GM23248 (cell line): ENCODE results near the gene RASSF3. TPM values are rescaled to one million over a fixed set of nuclear protein-coding genes. Genes with fewer than 3 reads are reported as not detected.

ENCODE experiments used
- DNase-seq: peaks from one replicate; pipeline ENCODE4 v3.0.0-alpha.2; 2015
- H2AFZ ChIP-seq: fragments of 200-600 bp; sonication (generic); 2 replicates; pipeline ENCODE4 v1.6.1; 2016; ENCODE audit warnings: antibody characterized with exemption
- H3F3A ChIP-seq: fragments of 200-600 bp; sonication (generic); 2 replicates; pipeline ENCODE4 v1.6.1; 2016; ENCODE audit warnings: mild to moderate bottlenecking, antibody characterized with exemption, mixed run types; ENCODE audit not compliant: insufficient read depth
- H3K27ac ChIP-seq: fragments of 200-600 bp; sonication (generic); 2 replicates; pipeline ENCODE4 v1.5.1; 2016; ENCODE audit warnings: mild to moderate bottlenecking
- H3K27me3 ChIP-seq: fragments of 200-600 bp; sonication (generic); replicated peaks from 2 replicates; pipeline ENCODE4 v1.6.1; 2016; ENCODE audit warnings: mild to moderate bottlenecking; ENCODE audit not compliant: insufficient read depth
- H3K36me3 ChIP-seq: fragments of 200-600 bp; sonication (generic); 2 replicates; pipeline ENCODE4 v1.6.1; 2016; ENCODE audit warnings: low read depth, mild to moderate bottlenecking
- H3K4me1 ChIP-seq: fragments of 200-600 bp; sonication (generic); 2 replicates; pipeline ENCODE4 v1.6.1; 2016; ENCODE audit warnings: mild to moderate bottlenecking; ENCODE audit not compliant: insufficient read depth
- H3K4me2 ChIP-seq: fragments of 200-600 bp; sonication (generic); one replicate; pipeline ENCODE4 v1.6.1; 2016; ENCODE audit warnings: mild to moderate bottlenecking; ENCODE audit not compliant: unreplicated experiment
- H3K4me3 ChIP-seq: fragments of 200-600 bp; sonication (generic); 2 replicates; pipeline ENCODE4 v1.5.1; 2016; ENCODE audit warnings: mild to moderate bottlenecking
- H3K79me2 ChIP-seq: fragments of 200-600 bp; sonication (generic); 2 replicates; pipeline ENCODE4 v1.6.1; 2016; ENCODE audit warnings: mild to moderate bottlenecking; ENCODE audit not compliant: insufficient read depth
- H3K9ac ChIP-seq: fragments of 200-600 bp; sonication (generic); 2 replicates; pipeline ENCODE4 v1.6.1; 2016; ENCODE audit warnings: mild to moderate bottlenecking
- H3K9me2 ChIP-seq: fragments of 200-600 bp; sonication (generic); 2 replicates; pipeline ENCODE4 v1.6.1; 2016; ENCODE audit warnings: mixed run types, mild to moderate bottlenecking, moderate library complexity; ENCODE audit not compliant: insufficient read depth
- H3K9me3 ChIP-seq: fragments of 200-600 bp; sonication (generic); one replicate; pipeline ENCODE4 v1.6.1; 2017; ENCODE audit warnings: low read depth
- H4K20me1 ChIP-seq: fragments of 200-600 bp; sonication (generic); 2 replicates; pipeline ENCODE4 v1.6.0; 2016; ENCODE audit not compliant: insufficient read depth
- EZH2 ChIP-seq: fragments of 200-600 bp; sonication (generic); IDR thresholded peaks from 2 replicates; pipeline ENCODE4 v1.6.1; 2018; ENCODE audit warnings: antibody characterized with exemption, mild to moderate bottlenecking; ENCODE audit not compliant: insufficient read depth, poor library complexity, severe bottlenecking
- EZH2phosphoT487 ChIP-seq: fragments of 200-600 bp; sonication (generic); IDR thresholded peaks from 2 replicates; pipeline ENCODE4 v1.6.1; 2018; ENCODE audit warnings: antibody characterized with exemption, moderate library complexity, mild to moderate bottlenecking, low read depth; ENCODE audit not compliant: insufficient read depth
- whole genome bisulfite sequencing, 2 experiments: methylation state at CpG; one replicate each; pipeline ENCODE4 v1.1.6; 2015 to 2017; ENCODE audit warnings: low lambda C conversion rate in 2 of 2, low coverage in 1 of 2; ENCODE audit errors: missing lambda C conversion rate in 2 of 2; 5-methylcytosine and 5-hydroxymethylcytosine counted together
- in situ Hi-C: fragments of 300-500 bp; cut with MboI; formaldehyde crosslinking; loops from 2 replicates; pipeline ENCODE4 v1.15.0; 2020
- polyA plus RNA-seq: library from polyadenylated mRNA; unstranded; fragments of >200 nt; fragmentation: Nextera tagmentation; extraction: Ambion mirVana; gene quantifications from 2 replicates; pipeline ENCODE4 v1.2.1, GENCODE V29; 2016
- total RNA-seq: library from RNA; depleted of rRNA; stranded (reverse); fragments of >200 nt; shearing (Covaris generic); gene quantifications from 2 replicates; pipeline ENCODE4 v1.2.3, GENCODE V29; 2014

Gene RASSF3
- total and polyA plus RNA-seq, 2 experiments from 2014 or later = 1.9 to 4.9 TPM

- no peaks in the 10 kb centered on the region for H3K36me3 ChIP-seq
- no peaks in the 10 kb centered on the region; the same call in 1 of the 2 replicates for H3F3A ChIP-seq
- no peak for DNase-seq
- H3K27ac ChIP-seq = no peak overlapping the region
- TF ChIP-seq EZH2 = no peak
- TF ChIP-seq EZH2phosphoT487 = no peak
- H3K27me3 ChIP-seq = no peaks in the 10 kb centered on the region
- no peak overlapping the region for H3K9ac ChIP-seq
- no peak overlapping the region for H3K4me2 ChIP-seq
- H3K9me2 ChIP-seq = no peaks in the 10 kb centered on the region
- H3K4me3 ChIP-seq = no peak overlapping the region
- H3K9me3 ChIP-seq = no peaks in the 10 kb centered on the region
- no peak overlapping the region for H2AFZ ChIP-seq
- H4K20me1 ChIP-seq = no peaks in the 10 kb centered on the region
- in situ Hi-C loops = no loop called here
- no peaks in the 10 kb centered on the region; the same call in 1 of the 2 replicates for H3K79me2 ChIP-seq
- 99 to 100% methylated on average over 3 of the region's 3 CpGs for WGBS, 2 experiments
- peaks cover 8% of the 10 kb centered on the region; the same call in 1 of the 2 replicates for H3K4me1 ChIP-seq
These were observed 56.0 kb downstream of the RASSF3 start for GRCh38 chr12:64666054-64666914.

GRCh38 chr12:64667793-64668192 lies 57.5 kb downstream of the RASSF3 start:
- in situ Hi-C loops = no loop called here
- no peak for TF ChIP-seq EZH2
- no peak for TF ChIP-seq EZH2phosphoT487
- Histone ChIP-seq H4K20me1 (no peaks in the 10 kb centered on the region), H3K4me1 (peaks cover 14% of the 10 kb centered on the region; the same call in 1 of the 2 replicates), H3K79me2 (no peaks in the 10 kb centered on the region), H2AFZ (no peak overlapping the region), H3K36me3 (no peaks in the 10 kb centered on the region), H3K4me2 (no peak overlapping the region), H3K9me3 (no peaks in the 10 kb centered on the region), H3K9ac (no peak overlapping the region), H3F3A (no peaks in the 10 kb centered on the region; the same call in 1 of the 2 replicates), H3K4me3 (no peak overlapping the region), H3K27ac (no peak overlapping the region), H3K27me3 (no peaks in the 10 kb centered on the region), H3K9me2 (no peaks in the 10 kb centered on the region)
- no peak for DNase-seq
- WGBS, 2 experiments = 91 to 96% methylated on average over 2 of the region's 2 CpGs

- Histone ChIP-seq H3K4me3 (no peak overlapping the region), H3K4me1 (peaks cover 14% of the 10 kb centered on the region; the same call in 1 of the 2 replicates), H3K9ac (no peak overlapping the region), H3K79me2 (no peaks in the 10 kb centered on the region), H2AFZ (no peak overlapping the region), H3K27me3 (no peaks in the 10 kb centered on the region), H3K9me3 (no peaks in the 10 kb centered on the region), H3K36me3 (no peaks in the 10 kb centered on the region), H3F3A (no peaks in the 10 kb centered on the region; the same call in 1 of the 2 replicates), H4K20me1 (no peaks in the 10 kb centered on the region), H3K9me2 (no peaks in the 10 kb centered on the region), H3K27ac (no peak overlapping the region), H3K4me2 (no peak overlapping the region)
- in situ Hi-C loops = no loop called here
- no peak for DNase-seq
- TF ChIP-seq EZH2 = no peak
- no peak for TF ChIP-seq EZH2phosphoT487
- 92 to 94% methylated on average over 10 of the region's 10 CpGs for WGBS, 2 experiments
These were observed 59.1 kb downstream of the RASSF3 start for GRCh38 chr12:64669270-64669842.

GRCh38 chr12:64670019-64670418 lies 59.7 kb downstream of the RASSF3 start:
- H3K79me2 ChIP-seq = no peaks in the 10 kb centered on the region
- H4K20me1 ChIP-seq = no peaks in the 10 kb centered on the region
- no peak for DNase-seq
- TF ChIP-seq EZH2 = no peak
- TF ChIP-seq EZH2phosphoT487 = no peak
- no peak overlapping the region for H3K9ac ChIP-seq
- peaks cover 14% of the 10 kb centered on the region; the same call in 1 of the 2 replicates for H3K4me1 ChIP-seq
- no peak overlapping the region for H3K4me2 ChIP-seq
- H3K27me3 ChIP-seq = no peaks in the 10 kb centered on the region
- no peaks in the 10 kb centered on the region; the same call in 1 of the 2 replicates for H3F3A ChIP-seq
- H3K9me3 ChIP-seq = no peaks in the 10 kb centered on the region
- H3K9me2 ChIP-seq = no peaks in the 10 kb centered on the region
- no peak overlapping the region for H3K27ac ChIP-seq
- WGBS, 2 experiments = 96 to 99% methylated on average over 4 of the region's 4 CpGs
- H2AFZ ChIP-seq = no peak overlapping the region
- H3K4me3 ChIP-seq = no peak overlapping the region
- in situ Hi-C loops = no loop called here
- no peaks in the 10 kb centered on the region for H3K36me3 ChIP-seq
